Measurements from ENCODE around the gene OR2A14. TPM values are rescaled to one million over a fixed set of nuclear protein-coding genes. Genes with fewer than 3 reads are reported as not detected.
"Not testable (repeated sequence)": the region's sequence is repeated elsewhere in the genome, so short reads cannot be mapped to it uniquely, and the experiment has no call there.

The OR2A14 gene
- total and polyA plus RNA-seq, 2 donors from 2014 or later, result not detected

DNA sequence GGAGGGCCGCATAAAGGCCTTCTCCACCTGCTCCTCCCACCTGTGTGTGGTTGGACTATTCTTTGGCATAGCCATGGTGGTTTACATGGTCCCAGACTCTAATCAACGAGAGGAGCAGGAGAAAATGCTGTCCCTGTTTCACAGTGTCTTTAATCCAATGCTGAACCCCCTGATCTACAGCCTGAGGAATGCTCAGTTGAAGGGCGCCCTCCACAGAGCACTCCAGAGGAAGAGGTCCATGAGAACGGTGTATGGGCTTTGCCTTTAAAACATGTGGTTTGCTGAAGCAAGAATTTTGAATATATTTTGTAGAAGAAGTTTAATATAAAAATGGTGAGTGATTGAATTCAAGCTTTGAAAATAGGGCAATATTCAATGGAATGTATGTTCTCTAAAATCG lies 12.7 kb upstream of the OR2A14 start:
- intact Hi-C loops (cut with DNase I), result no loop called here
- no peak for TF ChIP-seq CTCF (IDR thresholded peaks at IDR 0.05; ENCODE audit: borderline replicate concordance, extremely low read depth, insufficient read depth)
- no peaks in the 10 kb centered on the region for H3K36me3 ChIP-seq (ENCODE audit: control insufficient read depth in 2 of 3, insufficient read depth in 3 of 3, low read length in 3 of 3)
- DNase-seq, result no peak
- no peak for FAIRE-seq
- no peaks in the 10 kb centered on the region for H3K4me1 ChIP-seq (ENCODE audit: control insufficient read depth in 2 of 3, insufficient read depth in 2 of 3, low read depth in 1 of 3, low read length in 3 of 3)
- H3K4me3 ChIP-seq (ENCODE audit: low read length in 3 of 3), result no peak overlapping the region
- H3K27ac ChIP-seq (ENCODE audit: low read depth in 2 of 2, low read length in 2 of 2), result no peak overlapping the region
- H3K9me3 ChIP-seq (ENCODE audit: control insufficient read depth in 2 of 3, insufficient read depth in 1 of 3, low read length in 3 of 3), result no peaks in the 10 kb centered on the region
- H3K27me3 ChIP-seq (ENCODE audit: control insufficient read depth, insufficient read depth, low read length), result no peaks in the 10 kb centered on the region
- no peak overlapping the region for H3K9ac ChIP-seq (ENCODE audit: low read length in 3 of 3)

DNA sequence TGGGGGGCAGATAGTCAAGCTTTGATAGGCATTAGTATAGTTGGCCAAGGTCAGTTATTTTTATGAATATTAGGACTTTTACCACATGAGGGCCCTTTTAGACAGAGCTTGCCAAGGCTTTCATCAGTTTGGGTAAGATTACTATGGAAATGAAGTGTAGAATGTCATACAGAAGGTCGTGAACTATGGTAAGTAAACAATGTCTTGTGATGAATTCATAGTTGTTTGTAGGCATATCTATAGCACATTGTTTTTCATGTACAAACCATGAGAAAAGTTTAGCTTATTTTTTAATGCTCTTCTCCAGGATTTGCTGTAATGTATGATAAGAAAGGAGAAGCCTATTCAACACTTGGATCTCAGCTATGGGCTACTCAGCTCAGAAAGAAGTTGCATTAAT lies 9.3 kb upstream of the OR2A14 start:
- FAIRE-seq, result no peak
- Histone ChIP-seq H3K4me3 (ENCODE audit: low read length in 3 of 3) (no peak overlapping the region), H3K9ac (ENCODE audit: low read length in 3 of 3) (no peak overlapping the region), H3K4me1 (ENCODE audit: control insufficient read depth in 2 of 3, insufficient read depth in 2 of 3, low read depth in 1 of 3, low read length in 3 of 3) (no peaks in the 10 kb centered on the region), H3K27me3 (ENCODE audit: control insufficient read depth, insufficient read depth, low read length) (no peaks in the 10 kb centered on the region), H3K36me3 (ENCODE audit: control insufficient read depth in 2 of 3, insufficient read depth in 3 of 3, low read length in 3 of 3) (no peaks in the 10 kb centered on the region), H3K9me3 (ENCODE audit: control insufficient read depth in 2 of 3, insufficient read depth in 1 of 3, low read length in 3 of 3) (no peaks in the 10 kb centered on the region), H3K27ac (ENCODE audit: low read depth in 2 of 2, low read length in 2 of 2) (no peak overlapping the region)
- no peak for DNase-seq
- intact Hi-C loops (cut with DNase I), result no loop called here
- TF ChIP-seq CTCF (IDR thresholded peaks at IDR 0.05; ENCODE audit: borderline replicate concordance, extremely low read depth, insufficient read depth), result no peak

DNA sequence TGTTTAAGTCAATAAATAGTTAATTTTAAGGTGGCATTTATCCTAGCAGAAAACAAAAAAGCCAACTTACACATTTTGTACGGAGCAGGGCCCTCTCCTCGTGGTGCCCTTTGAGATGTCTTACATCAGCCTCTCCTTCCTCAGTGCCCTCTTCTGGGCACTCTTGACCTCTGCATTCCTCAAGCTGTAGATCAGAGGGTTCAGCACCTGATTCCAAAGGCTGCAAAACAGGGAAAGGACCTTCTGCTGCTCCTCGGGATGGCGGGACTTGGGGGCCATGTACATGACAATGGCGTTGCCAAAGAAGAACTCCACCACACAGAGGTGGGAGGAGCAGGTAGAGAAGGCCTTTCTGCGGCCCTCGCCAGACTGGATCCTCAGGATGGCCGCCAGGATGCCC lies 4.6 kb upstream of the OR2A14 start:
- H3K36me3 ChIP-seq (ENCODE audit: control insufficient read depth in 2 of 3, insufficient read depth in 3 of 3, low read length in 3 of 3), result no peaks in the 10 kb centered on the region
- FAIRE-seq (no peak), DNase-seq (no peak)
- no peak for TF ChIP-seq CTCF (IDR thresholded peaks at IDR 0.05; ENCODE audit: borderline replicate concordance, extremely low read depth, insufficient read depth)
- no peak overlapping the region for H3K9ac ChIP-seq (ENCODE audit: low read length in 3 of 3)
- intact Hi-C loops (cut with DNase I), result no loop called here
- no peaks in the 10 kb centered on the region for H3K27me3 ChIP-seq (ENCODE audit: control insufficient read depth, insufficient read depth, low read length)
- H3K4me3 ChIP-seq (ENCODE audit: low read length in 3 of 3), result no peak overlapping the region
- no peak overlapping the region for H3K27ac ChIP-seq (ENCODE audit: low read depth in 2 of 2, low read length in 2 of 2)
- H3K9me3 ChIP-seq (ENCODE audit: control insufficient read depth in 2 of 3, insufficient read depth in 1 of 3, low read length in 3 of 3), result no peaks in the 10 kb centered on the region
- no peaks in the 10 kb centered on the region for H3K4me1 ChIP-seq (ENCODE audit: control insufficient read depth in 2 of 3, insufficient read depth in 2 of 3, low read depth in 1 of 3, low read length in 3 of 3)

GRCh38 chr7:144127714-144128334 lies 4.8 kb downstream of the OR2A14 start:
- Histone ChIP-seq H3K4me3 (ENCODE audit: low read length in 3 of 3) (no peak overlapping the region), H3K27me3 (ENCODE audit: control insufficient read depth, insufficient read depth, low read length) (no peaks in the 10 kb centered on the region), H3K27ac (ENCODE audit: low read depth in 2 of 2, low read length in 2 of 2) (no peak overlapping the region), H3K9me3 (ENCODE audit: control insufficient read depth in 2 of 3, insufficient read depth in 1 of 3, low read length in 3 of 3) (no peaks in the 10 kb centered on the region), H3K36me3 (ENCODE audit: control insufficient read depth in 2 of 3, insufficient read depth in 3 of 3, low read length in 3 of 3) (no peaks in the 10 kb centered on the region), H3K9ac (ENCODE audit: low read length in 3 of 3) (no peak overlapping the region), H3K4me1 (ENCODE audit: control insufficient read depth in 2 of 3, insufficient read depth in 2 of 3, low read depth in 1 of 3, low read length in 3 of 3) (no peaks in the 10 kb centered on the region)
- FAIRE-seq (peak; percentile 67), DNase-seq (peak; percentile 78 to 92 (median 88))
- intact Hi-C loops (cut with DNase I), result no loop called here
- peak; percentile 84 for TF ChIP-seq CTCF (IDR thresholded peaks at IDR 0.05; ENCODE audit: borderline replicate concordance, extremely low read depth, insufficient read depth)

GRCh38 chr7:144129601-144130000 lies 6.6 kb downstream of the OR2A14 start:
- H3K4me3 ChIP-seq (ENCODE audit: low read length in 3 of 3); H3K9ac ChIP-seq (ENCODE audit: low read length in 3 of 3); intact Hi-C loops (cut with DNase I); FAIRE-seq; H3K27ac ChIP-seq (ENCODE audit: low read depth in 2 of 2, low read length in 2 of 2); H3K36me3 ChIP-seq (ENCODE audit: control insufficient read depth in 2 of 3, insufficient read depth in 3 of 3, low read length in 3 of 3); H3K4me1 ChIP-seq (ENCODE audit: control insufficient read depth in 2 of 3, insufficient read depth in 2 of 3, low read depth in 1 of 3, low read length in 3 of 3); DNase-seq; H3K27me3 ChIP-seq (ENCODE audit: control insufficient read depth, insufficient read depth, low read length); H3K9me3 ChIP-seq (ENCODE audit: control insufficient read depth in 2 of 3, insufficient read depth in 1 of 3, low read length in 3 of 3): not testable (repeated sequence)
